ENCODE data around the gene HOXA9. TPM values are rescaled to one million over a fixed set of nuclear protein-coding genes. Genes with fewer than 3 reads are reported as not detected.
A peak's percentile ranks its signal among the peaks of the same experiment; 100 is the strongest.

HOXA9 gene
- total RNA-seq, 4 donors from 2014 or later: 25.7 to 71.2 (median 46.1) TPM

DNA sequence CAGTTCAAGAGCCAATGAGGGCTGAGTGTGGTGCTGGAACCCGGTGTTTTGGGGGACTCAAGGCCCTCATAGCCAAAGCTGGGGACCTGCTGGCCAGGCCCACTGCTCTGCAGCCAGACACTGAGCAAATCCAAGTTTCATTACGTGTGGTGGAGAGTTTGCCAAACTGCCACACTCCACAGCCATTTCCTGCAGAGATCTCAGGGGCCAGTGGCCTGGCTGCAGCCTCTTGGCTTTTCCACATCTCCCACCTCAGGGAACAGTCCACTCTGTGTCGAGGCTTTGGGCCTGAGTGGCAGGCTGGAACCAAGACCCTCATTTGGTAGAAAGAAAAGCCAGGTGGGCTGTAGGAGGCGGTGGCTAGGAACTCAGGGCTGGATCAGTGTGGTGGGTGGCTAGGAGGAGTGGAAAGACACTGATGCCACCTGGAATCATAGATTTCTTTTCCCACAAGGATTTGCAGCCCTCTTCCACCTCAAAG, 16.5 kb upstream of the HOXA9 start:
- no peak overlapping the region for H3K4me3 ChIP-seq
- no peaks in the 10 kb centered on the region for H3K9me3 ChIP-seq
- H3K27me3 ChIP-seq: peaks cover 4 to 46% of the 10 kb centered on the region in 2 donors
- H3K36me3 ChIP-seq: no peaks in the 10 kb centered on the region
- TF ChIP-seq, protein P1, sequence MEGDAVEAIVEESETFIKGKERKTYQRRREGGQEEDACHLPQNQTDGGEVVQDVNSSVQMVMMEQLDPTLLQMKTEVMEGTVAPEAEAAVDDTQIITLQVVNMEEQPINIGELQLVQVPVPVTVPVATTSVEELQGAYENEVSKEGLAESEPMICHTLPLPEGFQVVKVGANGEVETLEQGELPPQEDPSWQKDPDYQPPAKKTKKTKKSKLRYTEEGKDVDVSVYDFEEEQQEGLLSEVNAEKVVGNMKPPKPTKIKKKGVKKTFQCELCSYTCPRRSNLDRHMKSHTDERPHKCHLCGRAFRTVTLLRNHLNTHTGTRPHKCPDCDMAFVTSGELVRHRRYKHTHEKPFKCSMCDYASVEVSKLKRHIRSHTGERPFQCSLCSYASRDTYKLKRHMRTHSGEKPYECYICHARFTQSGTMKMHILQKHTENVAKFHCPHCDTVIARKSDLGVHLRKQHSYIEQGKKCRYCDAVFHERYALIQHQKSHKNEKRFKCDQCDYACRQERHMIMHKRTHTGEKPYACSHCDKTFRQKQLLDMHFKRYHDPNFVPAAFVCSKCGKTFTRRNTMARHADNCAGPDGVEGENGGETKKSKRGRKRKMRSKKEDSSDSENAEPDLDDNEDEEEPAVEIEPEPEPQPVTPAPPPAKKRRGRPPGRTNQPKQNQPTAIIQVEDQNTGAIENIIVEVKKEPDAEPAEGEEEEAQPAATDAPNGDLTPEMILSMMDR (IDR thresholded peaks at IDR 0.05): no peak
- TF ChIP-seq POLR2A (IDR thresholded peaks at IDR 0.05): no peak
- H3K4me1 ChIP-seq: peaks cover 5 to 29% (median 10%) of the 10 kb centered on the region in 4 donors
- H3K27ac ChIP-seq: no peak overlapping the region
- peak in 1 of 3 donors; percentile 25 for DNase-seq

DNA sequence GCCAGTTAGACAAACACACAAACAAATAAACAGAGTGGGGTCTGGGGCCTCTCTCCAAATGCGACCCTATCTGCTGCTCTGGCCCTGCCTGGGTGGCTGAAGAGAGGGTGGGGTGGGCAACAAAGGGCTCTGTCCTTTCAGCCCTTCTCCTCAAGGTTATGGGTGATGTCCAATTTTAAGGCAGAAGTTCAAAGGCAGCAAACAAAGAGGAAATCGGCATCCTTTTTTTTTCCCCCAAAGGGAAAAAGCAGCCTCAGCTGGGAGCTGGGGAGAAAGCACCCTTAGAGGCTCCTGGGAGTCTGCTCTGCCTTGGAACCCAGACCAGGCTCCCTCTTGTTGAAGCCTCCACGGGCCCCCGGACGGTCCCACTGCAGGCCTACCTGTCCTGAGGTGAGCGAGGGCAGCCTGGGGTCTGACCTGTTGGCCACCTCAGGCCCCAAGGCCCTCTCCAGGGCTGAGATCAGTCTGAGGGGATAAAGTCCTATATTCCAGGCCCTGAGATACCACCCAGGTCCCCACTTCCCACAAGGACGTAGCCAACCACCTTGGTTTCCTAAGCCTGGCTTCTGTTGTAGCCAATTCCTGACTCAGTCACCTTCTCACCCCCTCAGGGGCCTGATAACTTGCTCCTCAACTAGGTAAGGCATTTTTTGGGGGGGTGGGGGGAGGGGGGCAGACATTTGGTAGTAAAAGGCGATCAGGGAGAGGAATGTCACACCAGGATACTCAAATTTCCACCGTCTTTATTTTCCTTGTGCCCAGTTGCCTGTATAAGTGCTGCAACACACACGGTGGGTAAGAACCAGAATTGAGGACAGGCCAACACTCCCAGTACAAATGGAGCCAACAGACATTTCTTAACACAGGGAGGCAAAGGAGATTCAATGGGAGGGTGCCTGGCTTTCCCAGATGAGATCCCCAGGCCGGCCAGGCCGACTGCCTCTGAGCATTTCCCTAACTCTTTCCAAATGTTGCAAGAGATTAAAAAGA, 15.4 kb upstream of the HOXA9 start:
- peak in 1 of 3 donors; percentile 37 for DNase-seq
- peaks cover 4 to 37% of the 10 kb centered on the region in 2 donors for H3K27me3 ChIP-seq

DNA sequence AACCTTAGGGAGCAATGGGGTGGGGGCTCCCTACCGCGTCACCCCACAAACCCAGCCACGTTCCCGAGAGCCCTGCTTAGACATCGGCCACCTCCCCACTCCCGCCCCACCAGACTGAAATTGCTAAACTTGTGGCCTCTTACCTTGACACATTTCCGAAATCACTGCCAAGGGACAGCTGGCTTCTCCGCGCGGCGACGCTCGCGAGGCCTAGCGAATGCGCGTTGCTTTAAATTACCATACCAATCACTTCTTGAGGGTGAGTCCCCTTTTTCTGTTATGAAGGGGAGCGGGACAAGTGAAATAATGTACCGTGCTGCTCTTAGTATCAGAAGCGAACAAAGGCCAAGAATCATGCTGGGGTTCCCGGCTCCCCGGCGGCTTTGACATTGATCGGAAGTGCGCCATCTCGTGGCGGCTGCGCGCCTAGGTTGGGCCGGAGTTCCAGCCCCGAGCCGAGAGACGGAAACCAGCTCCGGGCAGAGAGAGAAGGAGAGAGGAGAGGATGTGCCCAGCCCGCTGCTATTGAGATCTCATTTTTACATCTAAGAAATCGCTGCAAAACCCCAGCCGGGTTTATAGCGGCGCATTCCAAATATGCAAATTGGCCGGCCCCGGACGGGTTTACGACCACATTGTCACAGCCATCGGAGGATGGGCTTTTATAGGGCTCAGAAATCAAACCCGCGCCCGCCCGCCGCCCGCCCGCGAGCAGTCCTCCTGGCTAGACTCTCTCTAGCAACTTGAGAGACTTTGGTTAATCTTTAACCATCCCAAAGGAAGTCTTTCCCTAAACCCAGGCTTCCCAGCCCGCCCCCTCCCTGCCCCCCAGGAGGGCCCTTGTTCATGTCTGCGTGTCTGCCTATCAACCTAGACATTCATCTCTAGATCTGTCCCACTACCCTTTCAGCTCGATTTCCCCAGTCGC, 14.4 kb upstream of the HOXA9 start:
- Histone ChIP-seq H3K9me3 (no peaks in the 10 kb centered on the region), H3K4me3 (peak overlapping the region in 2 of 4 donors; percentile 34 to 38), H3K27me3 (peaks cover 4 to 29% of the 10 kb centered on the region in 2 donors), H3K4me1 (peaks cover 5 to 26% (median 8%) of the 10 kb centered on the region in 4 donors), H3K27ac (peak overlapping the region in 3 of 4 donors; percentile 17 to 75 (median 59)), H3K36me3 (no peaks in the 10 kb centered on the region)
- peak in 2 of 3 donors; percentile 87 to 91 for DNase-seq
- TF ChIP-seq POLR2A (IDR thresholded peaks at IDR 0.05): peak in 1 of 2 donors; percentile 11
- TF ChIP-seq, protein P1 (IDR thresholded peaks at IDR 0.05): peak; percentile 56 to 91 (median 82)

More for the DNA sequence above, 15.4 kb upstream of the HOXA9 start:
- Histone ChIP-seq H3K4me3 (no peak overlapping the region), H3K4me1 (peaks cover 5 to 27% (median 10%) of the 10 kb centered on the region in 4 donors), H3K27ac (peak overlapping the region in 1 of 4 donors; percentile 75), H3K36me3 (no peaks in the 10 kb centered on the region), H3K9me3 (no peaks in the 10 kb centered on the region)
- TF ChIP-seq, protein P1 (IDR thresholded peaks at IDR 0.05): no peak
- TF ChIP-seq POLR2A (IDR thresholded peaks at IDR 0.05): no peak

DNA sequence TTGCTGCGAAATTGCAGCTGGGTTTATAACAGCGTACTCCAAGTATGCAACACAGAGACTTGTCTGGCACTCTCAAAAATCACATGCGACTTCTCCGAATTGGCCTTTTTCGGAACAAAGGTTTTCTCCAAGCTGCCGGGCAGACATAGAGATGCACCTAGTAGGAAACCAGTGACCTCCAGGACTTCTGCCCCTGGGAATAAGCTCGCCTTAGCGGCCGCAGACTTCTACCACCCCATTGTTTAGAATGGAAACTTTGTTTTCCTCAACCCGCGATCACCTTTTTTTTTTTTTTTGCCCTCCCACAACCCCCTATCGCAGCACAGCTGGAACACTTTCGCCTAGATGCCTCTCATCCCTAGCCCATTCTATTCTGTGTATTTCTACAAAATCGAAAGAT, 13.7 kb upstream of the HOXA9 start:
- Histone ChIP-seq H3K9me3 (no peaks in the 10 kb centered on the region), H3K36me3 (no peaks in the 10 kb centered on the region), H3K4me1 (peaks cover 3 to 26% (median 6%) of the 10 kb centered on the region in 4 donors), H3K27me3 (peaks cover 4 to 28% of the 10 kb centered on the region in 2 donors), H3K27ac (peak overlapping the region in 3 of 4 donors; percentile 17 to 75 (median 59)), H3K4me3 (peak overlapping the region in 2 of 4 donors; percentile 34 to 38)
- peak in 2 of 3 donors; percentile 34 to 46 for DNase-seq
- TF ChIP-seq POLR2A (IDR thresholded peaks at IDR 0.05): no peak
- TF ChIP-seq, protein P1 (IDR thresholded peaks at IDR 0.05): no peak

DNA sequence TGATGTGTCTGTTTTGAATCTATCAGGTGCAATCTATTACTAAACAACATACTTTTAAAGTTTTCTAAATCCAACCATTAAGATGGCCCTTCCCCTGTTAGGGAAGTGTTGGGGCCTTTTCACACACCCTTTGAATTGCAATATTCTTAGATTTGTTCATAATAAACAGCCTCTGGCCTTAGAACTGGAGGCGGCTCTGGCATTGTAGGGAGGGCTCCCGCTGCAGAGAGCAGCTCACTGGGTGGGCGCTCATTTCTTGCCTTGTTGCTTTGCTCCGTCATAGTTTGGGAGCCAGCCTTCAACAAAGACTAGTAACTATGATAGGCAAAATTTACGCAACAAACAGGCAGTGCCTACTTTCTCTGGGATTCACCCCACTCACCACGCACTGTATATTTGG, 13.0 kb upstream of the HOXA9 start:
- Histone ChIP-seq H3K27ac (no peak overlapping the region), H3K36me3 (no peaks in the 10 kb centered on the region), H3K9me3 (no peaks in the 10 kb centered on the region), H3K4me1 (peaks cover 0 to 24% (median 6%) of the 10 kb centered on the region in 4 donors), H3K4me3 (peak overlapping the region in 2 of 4 donors; percentile 28 to 38), H3K27me3 (peaks cover 0 to 22% of the 10 kb centered on the region in 2 donors)
- TF ChIP-seq POLR2A (IDR thresholded peaks at IDR 0.05): no peak
- TF ChIP-seq, protein P1 (IDR thresholded peaks at IDR 0.05): no peak
- DNase-seq: peak in 2 of 3 donors; percentile 19 to 40

Measured in Peyer's patch (tissue), 4 donors.